ENCODE measurements around the gene CEND1.

DNA sequence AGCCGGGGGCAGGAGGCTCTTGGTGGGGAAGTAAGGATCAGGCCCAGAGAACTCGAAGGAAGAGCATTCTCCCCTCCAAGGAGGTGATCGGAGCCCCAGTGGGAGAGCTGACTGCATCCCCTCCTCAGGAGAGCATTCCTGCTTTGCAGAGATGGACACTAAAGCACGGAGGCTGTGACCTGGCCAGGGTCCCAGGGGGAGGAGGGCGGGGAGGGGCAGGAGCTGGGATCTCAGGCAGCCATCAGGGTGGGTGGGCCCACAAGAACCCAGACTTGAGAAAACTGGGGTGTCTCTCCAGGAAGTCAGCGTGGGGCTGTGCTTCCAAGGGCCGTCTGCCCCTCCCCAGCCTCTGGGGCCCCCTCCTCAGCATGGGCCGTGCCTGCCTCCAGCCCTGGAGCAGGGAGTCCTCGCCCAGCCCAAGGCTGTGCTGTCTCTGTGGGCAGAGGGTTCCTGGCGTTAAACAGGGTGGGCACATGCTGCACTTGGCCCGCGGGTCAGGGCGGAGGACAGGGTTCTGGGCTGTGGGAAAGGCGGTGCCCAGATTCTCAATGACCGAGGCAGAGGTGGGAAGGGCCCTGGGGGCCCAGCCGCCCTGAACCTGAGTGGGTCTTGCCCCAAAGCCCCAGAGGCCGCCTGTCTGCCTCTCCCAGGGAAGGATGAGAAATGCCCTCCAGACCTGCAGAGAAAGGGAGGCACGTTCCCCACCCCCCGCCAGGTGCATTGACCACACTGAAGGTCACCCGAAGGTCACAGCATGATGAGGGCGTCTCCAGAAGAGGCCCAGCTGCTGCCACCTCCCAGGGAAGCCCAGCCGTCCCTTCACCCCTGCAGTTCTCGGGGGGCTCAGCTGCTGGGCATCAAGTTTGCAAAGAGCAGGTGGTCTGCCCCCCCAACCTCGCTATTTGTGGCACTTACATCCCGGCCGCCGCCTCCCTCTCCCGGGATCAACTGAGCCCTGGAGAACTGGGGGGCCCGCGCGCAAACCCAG is 643 bp downstream of the CEND1 start:
- TF ChIP-seq, protein P1, sequence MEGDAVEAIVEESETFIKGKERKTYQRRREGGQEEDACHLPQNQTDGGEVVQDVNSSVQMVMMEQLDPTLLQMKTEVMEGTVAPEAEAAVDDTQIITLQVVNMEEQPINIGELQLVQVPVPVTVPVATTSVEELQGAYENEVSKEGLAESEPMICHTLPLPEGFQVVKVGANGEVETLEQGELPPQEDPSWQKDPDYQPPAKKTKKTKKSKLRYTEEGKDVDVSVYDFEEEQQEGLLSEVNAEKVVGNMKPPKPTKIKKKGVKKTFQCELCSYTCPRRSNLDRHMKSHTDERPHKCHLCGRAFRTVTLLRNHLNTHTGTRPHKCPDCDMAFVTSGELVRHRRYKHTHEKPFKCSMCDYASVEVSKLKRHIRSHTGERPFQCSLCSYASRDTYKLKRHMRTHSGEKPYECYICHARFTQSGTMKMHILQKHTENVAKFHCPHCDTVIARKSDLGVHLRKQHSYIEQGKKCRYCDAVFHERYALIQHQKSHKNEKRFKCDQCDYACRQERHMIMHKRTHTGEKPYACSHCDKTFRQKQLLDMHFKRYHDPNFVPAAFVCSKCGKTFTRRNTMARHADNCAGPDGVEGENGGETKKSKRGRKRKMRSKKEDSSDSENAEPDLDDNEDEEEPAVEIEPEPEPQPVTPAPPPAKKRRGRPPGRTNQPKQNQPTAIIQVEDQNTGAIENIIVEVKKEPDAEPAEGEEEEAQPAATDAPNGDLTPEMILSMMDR (IDR thresholded peaks at IDR 0.05): no peak
- TF ChIP-seq POLR2A (IDR thresholded peaks at IDR 0.05): no peak

Measured in thyroid gland (tissue), 4 donors.